Stimulated activated CD4-positive, alpha-beta T cell treated with anti-CD3 and anti-CD28 coated beads, TNF-alpha, amount 100 ng/mL, for 4 hours (primary cell): Measurements from ENCODE around the gene CADPS2.
"Not testable (repeated sequence)": the region's sequence is repeated elsewhere in the genome, so short reads cannot be mapped to it uniquely, and the experiment has no call there.

ENCODE experiments used
- DNase-seq, 3 experiments: peaks; one replicate each; pipeline ENCODE4 v3.0.0-alpha.2; 2020; ENCODE audit warnings: low read depth in 3 of 3

Gene CADPS2

GRCh38 chr7:122849957-122850328 lies 36.3 kb downstream of the CADPS2 start:
- no peak for DNase-seq

DNA sequence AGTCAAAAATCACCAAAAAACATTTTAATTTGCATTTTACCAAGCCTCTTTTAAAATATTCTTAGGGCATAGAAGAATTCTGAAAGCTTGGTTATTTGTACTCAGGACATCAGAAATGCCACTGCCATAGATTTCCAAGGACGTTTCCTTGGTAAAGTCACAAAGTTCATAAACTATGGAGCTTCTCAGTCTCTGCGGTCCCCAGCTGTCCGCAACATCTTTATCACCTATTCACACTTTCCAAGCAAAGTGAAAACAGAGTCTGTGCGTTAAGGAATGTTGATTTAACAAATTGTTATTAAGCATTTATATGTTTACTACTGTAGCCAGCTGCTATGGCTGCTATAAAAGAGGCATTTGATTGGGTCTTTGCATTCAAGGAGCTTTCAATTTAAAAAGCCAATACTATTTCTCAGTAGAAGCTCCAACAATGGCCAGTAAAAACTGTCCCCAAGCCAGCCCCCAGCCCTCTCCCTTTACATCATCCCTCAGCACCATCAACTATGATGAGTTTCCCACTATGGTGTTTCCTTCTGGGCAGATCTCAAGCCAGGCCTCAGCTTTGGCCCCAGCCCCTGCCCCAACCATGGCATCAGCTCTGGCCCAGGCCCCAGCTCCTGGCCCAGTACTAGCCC lies 36.8 kb downstream of the CADPS2 start:
- no peak for DNase-seq

- DNase-seq, result no peak
These were observed 38.3 kb downstream of the CADPS2 start for GRCh38 chr7:122847871-122848473.

GRCh38 chr7:122846591-122846990 lies 39.7 kb downstream of the CADPS2 start:
- DNase-seq, result no peak

DNA sequence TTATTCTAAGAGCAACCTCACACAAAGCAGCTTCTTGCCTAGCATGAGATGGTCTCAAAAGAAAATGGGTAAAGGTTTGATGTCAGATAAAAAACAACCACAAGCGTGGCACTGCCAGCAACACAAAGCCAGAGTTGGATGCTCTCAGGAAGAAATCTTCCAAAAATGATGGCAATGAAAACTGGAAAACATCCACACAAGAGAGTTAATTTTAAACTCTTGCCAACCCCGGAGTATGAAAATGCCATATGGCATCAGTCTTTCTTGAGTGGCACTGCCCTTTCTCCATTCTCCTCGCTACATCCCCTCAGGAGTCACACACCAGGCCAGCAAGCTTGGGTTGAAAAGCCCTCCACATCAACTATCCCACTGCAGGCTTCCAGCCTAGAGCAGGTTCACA lies 41.0 kb downstream of the CADPS2 start:
- no peak for DNase-seq

- no peak for DNase-seq
These were observed 41.9 kb downstream of the CADPS2 start for GRCh38 chr7:122844191-122844988.

DNA sequence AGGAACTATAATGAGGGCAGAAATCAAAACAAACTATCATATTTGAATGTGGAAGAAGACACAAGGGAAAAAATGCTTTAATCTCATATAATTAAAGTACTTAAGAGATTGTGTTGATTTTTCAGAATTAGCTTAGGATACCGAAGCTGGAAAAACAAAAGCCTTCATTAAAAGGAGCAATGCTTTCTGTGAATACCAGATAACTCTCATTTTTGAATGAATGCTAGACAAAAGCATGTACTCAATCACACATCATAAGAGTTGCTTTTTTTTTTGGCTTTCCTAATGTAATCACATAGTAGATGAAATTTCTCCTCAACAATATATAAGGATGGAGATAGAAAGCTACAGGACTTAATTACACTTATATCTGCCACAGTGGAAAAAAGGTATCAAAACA lies 43.3 kb downstream of the CADPS2 start:
- no peak for DNase-seq

DNA sequence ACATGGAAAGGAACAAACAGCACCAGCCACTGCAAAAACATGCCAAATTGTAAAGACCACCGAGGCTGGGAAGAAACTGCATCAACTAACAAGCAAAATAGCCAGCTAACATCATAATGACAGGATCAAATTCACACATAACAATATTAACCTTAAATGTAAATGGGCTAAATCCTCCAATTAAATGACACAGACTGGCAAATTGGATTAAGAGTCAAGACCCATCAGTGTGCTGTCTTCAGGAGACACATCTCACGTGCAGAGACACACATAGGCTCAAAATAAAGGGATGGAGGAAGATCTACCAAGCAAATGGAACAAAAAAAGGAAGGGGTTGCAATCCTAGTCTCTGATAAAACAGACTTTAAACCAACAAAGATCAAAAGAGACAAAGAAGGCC lies 50.0 kb downstream of the CADPS2 start:
- DNase-seq, result not testable (repeated sequence)

GRCh38 chr7:122834571-122834942 lies 51.7 kb downstream of the CADPS2 start:
- not testable (repeated sequence) for DNase-seq

- DNase-seq, result no peak
These were observed 52.2 kb downstream of the CADPS2 start for GRCh38 chr7:122833888-122834570.

DNA sequence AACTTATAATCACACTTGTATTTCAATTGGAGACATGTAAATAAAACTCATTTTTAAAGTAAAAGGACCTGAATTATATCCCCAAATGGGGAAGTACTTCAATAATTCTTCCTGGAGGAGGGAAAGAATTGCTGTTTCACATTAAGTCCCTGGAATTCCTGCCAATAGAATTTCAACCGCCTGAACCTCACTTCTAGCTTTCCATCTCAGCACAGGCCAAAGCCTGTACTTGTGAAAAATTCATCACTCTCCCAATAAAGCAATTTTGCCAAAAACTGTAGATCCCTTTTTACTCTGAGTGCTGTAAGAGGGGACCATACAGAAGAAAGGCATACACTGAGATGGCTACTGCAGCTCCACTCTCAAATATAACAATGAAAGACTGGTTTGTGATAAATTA lies 54.8 kb downstream of the CADPS2 start:
- no peak for DNase-seq

DNA sequence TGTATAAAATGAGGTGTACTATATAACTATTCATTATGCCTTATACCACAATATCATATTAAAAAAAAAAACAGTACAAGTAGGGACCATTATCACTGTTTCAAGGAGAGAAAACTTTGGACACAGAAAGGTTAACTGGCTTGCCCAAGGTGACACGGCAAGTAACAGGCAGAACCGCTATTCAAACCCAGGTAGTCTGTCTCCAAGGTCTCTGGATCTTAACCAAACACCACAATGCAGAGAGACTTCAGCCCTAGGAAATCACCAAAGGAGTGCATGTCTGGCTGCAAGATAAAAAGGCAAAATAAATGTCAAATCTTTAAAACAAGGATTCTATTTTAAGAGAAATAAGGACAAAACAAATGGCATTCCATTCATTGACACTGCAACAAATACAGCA lies 56.3 kb downstream of the CADPS2 start:
- no peak for DNase-seq

- no peak for DNase-seq
These were observed 58.5 kb downstream of the CADPS2 start for GRCh38 chr7:122827763-122828162.

GRCh38 chr7:122813845-122814244 lies 72.4 kb downstream of the CADPS2 start:
- no peak for DNase-seq

GRCh38 chr7:122803851-122804250 lies 82.4 kb downstream of the CADPS2 start:
- no peak for DNase-seq

DNA sequence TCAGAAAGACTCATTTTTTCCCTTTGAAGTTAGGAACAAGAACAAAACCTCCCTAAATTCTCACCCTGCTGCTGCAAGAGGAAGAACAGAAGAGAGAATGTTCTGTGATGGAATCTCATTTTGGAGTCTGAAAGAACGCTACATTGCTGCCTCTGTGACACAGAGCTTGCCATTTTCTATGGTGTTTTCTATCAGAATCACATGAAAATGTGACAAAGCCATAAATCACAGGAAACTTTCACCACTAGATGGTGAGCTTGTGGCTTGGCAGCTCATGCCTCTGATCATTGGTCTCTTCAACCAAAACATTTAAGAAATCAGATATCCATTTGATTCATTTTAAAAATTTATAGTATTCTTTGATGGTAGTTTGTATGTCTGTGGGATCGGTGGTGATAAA lies 82.9 kb downstream of the CADPS2 start:
- no peak for DNase-seq

- no peak for DNase-seq
These were observed 83.9 kb downstream of the CADPS2 start for GRCh38 chr7:122802301-122802751.

- DNase-seq, result no peak
These were observed 94.2 kb downstream of the CADPS2 start for GRCh38 chr7:122791959-122792545.

DNA sequence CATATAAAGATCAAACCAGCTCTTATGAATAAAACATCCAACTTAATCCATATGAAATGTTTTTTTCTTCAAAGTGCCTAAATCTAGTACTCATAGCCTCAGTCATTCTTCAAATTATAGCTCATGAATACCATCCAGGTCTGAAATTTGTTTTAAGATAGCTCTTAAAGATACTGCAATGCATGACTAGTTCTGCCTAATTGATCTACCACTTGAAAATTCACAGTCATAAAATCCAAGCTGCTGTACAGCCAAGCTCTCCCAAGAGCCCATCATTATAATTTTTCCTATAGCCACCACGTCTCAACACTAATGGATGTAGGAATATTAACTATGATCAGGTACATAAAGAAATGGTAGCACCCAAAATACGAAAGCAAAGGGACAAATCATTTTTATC lies 95.7 kb downstream of the CADPS2 start:
- DNase-seq, result no peak

- no peak for DNase-seq
These were observed 96.1 kb downstream of the CADPS2 start for GRCh38 chr7:122790132-122790531.

- no peak for DNase-seq
These were observed 97.1 kb downstream of the CADPS2 start for GRCh38 chr7:122789156-122789555.

DNA sequence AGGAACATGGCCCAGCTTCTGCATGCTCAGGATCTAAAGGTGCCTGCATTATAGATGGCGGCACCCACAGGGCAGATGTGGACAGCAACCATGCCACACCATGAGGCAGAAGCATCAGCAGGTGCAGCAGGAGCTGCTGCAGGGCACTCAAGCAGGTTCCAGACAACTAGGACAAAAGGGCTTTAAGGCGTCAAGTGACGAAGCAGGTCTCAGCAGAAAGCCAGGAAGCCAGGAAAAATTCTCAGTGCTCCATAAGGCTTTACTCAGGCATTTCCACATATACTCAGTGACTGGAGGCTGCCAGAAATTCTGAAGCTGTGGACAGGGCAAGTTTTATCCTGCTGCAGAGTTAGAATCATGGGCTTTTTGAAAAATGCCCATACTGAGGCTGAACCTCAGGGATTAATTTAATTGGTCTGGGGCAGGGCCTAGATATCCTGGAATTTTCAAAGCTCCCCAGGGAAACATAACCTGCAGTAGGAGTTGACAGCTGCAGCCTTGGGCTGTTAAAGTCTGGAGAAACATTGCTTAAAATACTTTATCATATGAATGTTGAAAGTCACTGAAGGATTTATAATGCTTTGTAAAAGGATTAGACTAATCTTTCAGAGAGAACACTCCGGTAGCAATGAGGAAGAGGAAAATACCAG lies 115.4 kb downstream of the CADPS2 start:
- DNase-seq, result no peak
